Right ventricle myocardium inferior (tissue), 1 donor: ENCODE measurements around the gene MMP19. TPM values are rescaled to one million over a fixed set of nuclear protein-coding genes. Genes with fewer than 3 reads are reported as not detected.
"Not testable (repeated sequence)": the region's sequence is repeated elsewhere in the genome, so short reads cannot be mapped to it uniquely, and the experiment has no call there.

Experiments used
- ATAC-seq: fragments of 200-7000 bp; cut with Tn5 transposase; one replicate; pipeline ENCODE4 v1.9.1; 2020; ENCODE audit warnings: mild to moderate bottlenecking, moderate library complexity
- DNase-seq: peaks from one replicate; pipeline ENCODE4 v3.0.0; 2021; ENCODE audit errors: missing footprints
- intact Hi-C: fragments of 100-400 bp; cut with DNase I; formaldehyde crosslinking; loops from one replicate; pipeline ENCODE4 v1.11.0; 2022
- long read RNA-seq: library from polyadenylated mRNA; unstranded; transcript quantifications from one replicate; pipeline ENCODE4 v2.0.0, GENCODE V29; 2021
- total RNA-seq: library from RNA; stranded (reverse); fragmentation: NEBNext Ultra II Directional; extraction: Animal tissue kit (Norgen Biotek cat#: 25700); gene quantifications from one replicate; pipeline ENCODE4 v1.2.1, GENCODE V29; 2021
- donor health status: DM: no; HTN: yes; CAD: no; lungs with severe emphysema.

Gene MMP19
- total RNA-seq: 2.9 TPM
- long read RNA-seq, partial matches to known transcripts: 0 of 1 reads
- long read RNA-seq, other reads (novel, unspliced or antisense): 1 of 1 reads

- intact Hi-C loops: no loop called here
- DNase-seq (no peak), ATAC-seq (peak; percentile 63)
Measured at GRCh38 chr12:55842681-55843429, at the start of gene MMP19. Gene MMP19, minus strand, starts transcription at chr12:55842936. Its CDS starts 106 bp downstream, at chr12:55842830.

GRCh38 chr12:55891310-55891709 lies 48.6 kb upstream of the MMP19 start:
- intact Hi-C loops: no loop called here
- ATAC-seq (no peak), DNase-seq (no peak)

- ATAC-seq (no peak), DNase-seq (no peak)
- intact Hi-C loops: no loop called here
Measured at GRCh38 chr12:55885113-55885512, 42.4 kb upstream of the MMP19 start.

GRCh38 chr12:55877824-55878223 lies 35.1 kb upstream of the MMP19 start:
- DNase-seq (no peak), ATAC-seq (no peak)
- intact Hi-C loops: no loop called here

GRCh38 chr12:55875704-55876467 lies 33.1 kb upstream of the MMP19 start:
- ATAC-seq (no peak), DNase-seq (no peak)
- intact Hi-C loops: no loop called here

GRCh38 chr12:55874443-55874842 lies 31.7 kb upstream of the MMP19 start:
- intact Hi-C loops: no loop called here
- ATAC-seq: no peak

GRCh38 chr12:55866454-55867004 lies 23.8 kb upstream of the MMP19 start:
- intact Hi-C loops, ATAC-seq, DNase-seq: not testable (repeated sequence)

More at GRCh38 chr12:55874443-55874842, 31.7 kb upstream of the MMP19 start:
- no peak for DNase-seq

- no peak for ATAC-seq
- intact Hi-C loops: no loop called here
- no peak for DNase-seq
Measured at GRCh38 chr12:55865327-55865726, 22.6 kb upstream of the MMP19 start.

GRCh38 chr12:55862931-55863330 lies 20.2 kb upstream of the MMP19 start:
- ATAC-seq, intact Hi-C loops, DNase-seq: not testable (repeated sequence)

GRCh38 chr12:55862286-55862685 lies 19.6 kb upstream of the MMP19 start:
- intact Hi-C loops: no loop called here
- DNase-seq: no peak
- no peak for ATAC-seq

- ATAC-seq (no peak), DNase-seq (no peak)
- intact Hi-C loops: no loop called here
Measured at GRCh38 chr12:55861871-55862270, 19.1 kb upstream of the MMP19 start.

GRCh38 chr12:55861396-55861795 lies 18.7 kb upstream of the MMP19 start:
- DNase-seq (no peak), ATAC-seq (no peak)

GRCh38 chr12:55852740-55853139 lies 10.0 kb upstream of the MMP19 start:
- ATAC-seq (no peak), DNase-seq (no peak)
- intact Hi-C loops: no loop called here

More at GRCh38 chr12:55861396-55861795, 18.7 kb upstream of the MMP19 start:
- intact Hi-C loops: no loop called here

GRCh38 chr12:55850893-55851292 lies 8.2 kb upstream of the MMP19 start:
- DNase-seq (no peak), ATAC-seq (no peak)
- intact Hi-C loops: no loop called here

GRCh38 chr12:55850401-55850800 lies 7.7 kb upstream of the MMP19 start:
- no peak for ATAC-seq
- no peak for DNase-seq
- intact Hi-C loops: no loop called here

- intact Hi-C loops: loop anchor here (2.0 kb wide), 1 partner anchor 77 kb away; the partner anchor contains the start of gene PYM1
- ATAC-seq: no peak
- no peak for DNase-seq
Measured at GRCh38 chr12:55849616-55850343, 7.0 kb upstream of the MMP19 start.

- intact Hi-C loops: loop anchor here (2.0 kb wide), 1 partner anchor 79 kb away; the partner anchor contains the start of gene PYM1
- ATAC-seq (peak; percentile 97), DNase-seq (peak; percentile 93)
Measured at GRCh38 chr12:55847603-55848291, 5.0 kb upstream of the MMP19 start.

GRCh38 chr12:55847033-55847432 lies 4.3 kb upstream of the MMP19 start:
- DNase-seq (no peak), ATAC-seq (no peak)
- intact Hi-C loops: no loop called here
